Left lobe of liver (tissue), 2 donors: ENCODE data around the gene CGNL1. TPM values are rescaled to one million over a fixed set of nuclear protein-coding genes. Genes with fewer than 3 reads are reported as not detected.

ENCODE experiments used
- ATAC-seq: fragments of 200-7000 bp; cut with Tn5 transposase; one replicate; pipeline ENCODE4 v1.9.1; 2020; ENCODE audit warnings: mild to moderate bottlenecking, moderate library complexity
- DNase-seq: peaks from one replicate; pipeline ENCODE4 v3.0.0-alpha.2; 2020; ENCODE audit warnings: low spot score
- total RNA-seq: library from RNA; stranded (reverse); gene quantifications from one replicate; pipeline ENCODE4 v1.2.1, GENCODE V29; 2021
- donor health status: DM: no; HTN: no; CAD: no; lungs with moderate emphysema.
- donor health status: DM: no; HTN: yes; CAD: no.

CGNL1 gene, protein sequence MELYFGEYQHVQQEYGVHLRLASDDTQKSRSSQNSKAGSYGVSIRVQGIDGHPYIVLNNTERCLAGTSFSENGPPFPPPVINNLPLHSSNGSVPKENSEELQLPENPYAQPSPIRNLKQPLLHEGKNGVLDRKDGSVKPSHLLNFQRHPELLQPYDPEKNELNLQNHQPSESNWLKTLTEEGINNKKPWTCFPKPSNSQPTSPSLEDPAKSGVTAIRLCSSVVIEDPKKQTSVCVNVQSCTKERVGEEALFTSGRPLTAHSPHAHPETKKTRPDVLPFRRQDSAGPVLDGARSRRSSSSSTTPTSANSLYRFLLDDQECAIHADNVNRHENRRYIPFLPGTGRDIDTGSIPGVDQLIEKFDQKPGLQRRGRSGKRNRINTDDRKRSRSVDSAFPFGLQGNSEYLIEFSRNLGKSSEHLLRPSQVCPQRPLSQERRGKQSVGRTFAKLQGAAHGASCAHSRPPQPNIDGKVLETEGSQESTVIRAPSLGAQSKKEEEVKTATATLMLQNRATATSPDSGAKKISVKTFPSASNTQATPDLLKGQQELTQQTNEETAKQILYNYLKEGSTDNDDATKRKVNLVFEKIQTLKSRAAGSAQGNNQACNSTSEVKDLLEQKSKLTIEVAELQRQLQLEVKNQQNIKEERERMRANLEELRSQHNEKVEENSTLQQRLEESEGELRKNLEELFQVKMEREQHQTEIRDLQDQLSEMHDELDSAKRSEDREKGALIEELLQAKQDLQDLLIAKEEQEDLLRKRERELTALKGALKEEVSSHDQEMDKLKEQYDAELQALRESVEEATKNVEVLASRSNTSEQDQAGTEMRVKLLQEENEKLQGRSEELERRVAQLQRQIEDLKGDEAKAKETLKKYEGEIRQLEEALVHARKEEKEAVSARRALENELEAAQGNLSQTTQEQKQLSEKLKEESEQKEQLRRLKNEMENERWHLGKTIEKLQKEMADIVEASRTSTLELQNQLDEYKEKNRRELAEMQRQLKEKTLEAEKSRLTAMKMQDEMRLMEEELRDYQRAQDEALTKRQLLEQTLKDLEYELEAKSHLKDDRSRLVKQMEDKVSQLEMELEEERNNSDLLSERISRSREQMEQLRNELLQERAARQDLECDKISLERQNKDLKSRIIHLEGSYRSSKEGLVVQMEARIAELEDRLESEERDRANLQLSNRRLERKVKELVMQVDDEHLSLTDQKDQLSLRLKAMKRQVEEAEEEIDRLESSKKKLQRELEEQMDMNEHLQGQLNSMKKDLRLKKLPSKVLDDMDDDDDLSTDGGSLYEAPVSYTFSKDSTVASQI
- 42.9 TPM for total RNA-seq

GRCh38 chr15:57375827-57376695, at the start of gene CGNL1:
TSS of gene CGNL1 (plus strand) at chr15:57376505. CDS start at chr15:57438000, 61,495 bp downstream.
- ATAC-seq (peak; percentile 83), DNase-seq (peak; percentile 78)

DNA sequence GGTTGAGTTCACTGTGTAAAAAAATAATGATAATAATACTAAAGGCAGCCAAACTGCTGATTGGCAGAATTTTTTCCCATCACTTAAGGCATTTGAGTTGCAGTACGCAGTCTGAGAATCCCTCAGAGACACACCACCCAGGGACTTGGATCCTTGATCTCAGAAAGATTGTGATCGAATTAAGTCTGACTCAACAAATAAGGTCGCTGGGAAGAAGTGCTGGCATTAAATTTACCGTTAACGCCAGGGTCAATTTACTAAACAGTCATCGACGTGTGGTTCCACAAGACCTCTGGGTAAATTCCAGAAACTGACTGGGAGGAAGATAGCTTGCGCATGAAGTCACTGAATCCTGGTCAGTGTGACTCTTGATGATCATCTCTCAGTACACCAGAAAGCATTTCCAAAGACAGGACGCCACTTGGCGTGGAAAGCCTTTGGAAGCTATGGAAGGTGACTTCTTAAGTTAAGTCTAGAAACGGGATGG, 48.3 kb upstream of the CGNL1 start:
- no peak for ATAC-seq
- no peak for DNase-seq

- ATAC-seq = no peak
Measured at GRCh38 chr15:57328479-57328878, 47.8 kb upstream of the CGNL1 start.

DNA sequence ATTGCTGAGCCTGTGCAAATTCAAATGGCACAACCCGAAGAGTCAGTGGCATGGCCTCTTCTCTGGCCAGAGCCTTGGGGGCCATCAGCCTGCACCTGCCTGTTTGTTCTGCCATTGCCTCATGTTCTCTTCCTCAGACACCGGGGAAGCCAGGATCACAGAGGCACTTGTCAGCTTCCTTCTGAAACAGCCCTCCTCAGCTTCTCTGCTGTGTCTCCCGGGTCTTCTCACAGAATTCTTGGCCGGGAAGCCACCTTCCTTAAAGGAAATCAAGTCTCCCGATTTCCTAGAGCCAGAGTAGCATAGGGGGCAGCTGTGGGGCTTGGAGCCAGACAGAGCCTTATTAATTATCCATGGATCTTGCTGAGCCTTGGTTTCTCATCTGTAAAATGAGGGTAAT, 47.4 kb upstream of the CGNL1 start:
- ATAC-seq = no peak
- DNase-seq = no peak

More at GRCh38 chr15:57328479-57328878, 47.8 kb upstream of the CGNL1 start:
- DNase-seq = no peak

DNA sequence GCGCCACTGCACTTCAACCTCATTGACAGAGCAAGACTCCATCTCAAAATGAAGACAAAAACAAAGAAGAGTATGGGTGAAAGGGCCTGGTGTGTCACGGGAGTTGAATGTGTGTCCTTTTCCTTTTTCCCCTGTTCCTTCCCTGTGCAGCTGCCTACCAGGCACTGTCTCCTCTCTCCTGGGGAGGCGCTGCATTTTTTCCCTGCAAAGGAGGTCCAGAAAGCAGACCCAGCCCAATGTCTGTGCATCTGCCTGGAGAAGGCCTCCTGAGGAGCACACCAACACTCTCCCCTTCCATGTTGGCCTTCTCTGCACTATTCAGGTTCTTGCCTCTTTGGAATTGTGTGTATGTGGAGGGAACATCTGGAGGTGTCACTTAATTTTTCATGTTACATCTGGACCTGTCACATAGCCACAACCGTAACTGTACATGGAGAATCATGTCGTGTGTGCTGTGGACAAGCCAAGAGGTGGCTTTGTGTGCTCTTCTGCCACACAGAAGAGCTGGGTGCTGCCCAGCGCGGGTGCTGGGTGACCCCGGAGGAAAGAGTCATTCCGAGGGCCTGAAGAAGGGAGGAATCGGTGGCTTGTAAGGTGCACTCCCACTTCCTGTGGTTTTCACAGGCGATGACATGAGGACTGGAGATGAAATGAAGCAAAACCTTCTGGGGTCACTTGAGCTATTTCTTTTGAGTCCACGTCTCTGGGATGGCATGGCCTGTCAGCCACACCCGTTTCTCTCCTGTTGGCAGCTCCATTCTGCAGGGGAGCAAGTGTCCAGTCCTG, 46.5 kb upstream of the CGNL1 start:
- no peak for DNase-seq
- no peak for ATAC-seq

- DNase-seq (no peak), ATAC-seq (no peak)
Measured at GRCh38 chr15:57330619-57331340, 45.5 kb upstream of the CGNL1 start.

DNA sequence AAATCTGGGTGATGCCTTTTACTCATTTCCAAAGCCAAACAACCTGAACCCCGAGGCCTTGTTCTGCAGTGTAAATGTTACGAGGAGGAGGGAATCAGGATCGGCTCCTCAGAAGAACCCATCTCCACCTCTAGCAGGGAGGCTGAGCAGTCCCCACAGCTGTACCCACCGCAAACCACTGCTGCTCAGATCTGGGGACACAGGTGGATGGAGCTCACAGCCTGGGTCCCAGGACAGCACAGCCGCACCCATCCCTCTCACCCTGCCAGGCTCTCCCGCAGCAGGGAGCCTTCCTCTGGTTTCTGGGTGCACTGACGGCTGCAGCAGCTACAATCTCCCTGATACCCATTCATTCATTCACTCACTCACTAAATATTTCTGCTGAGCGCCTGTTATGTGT, 44.0 kb upstream of the CGNL1 start:
- ATAC-seq = no peak
- DNase-seq = no peak

GRCh38 chr15:57333487-57333886, 42.8 kb upstream of the CGNL1 start:
- no peak for DNase-seq
- ATAC-seq = no peak

GRCh38 chr15:57334257-57334656, 42.0 kb upstream of the CGNL1 start:
- ATAC-seq = peak; percentile 19

GRCh38 chr15:57335293-57335715, 41.0 kb upstream of the CGNL1 start:
- ATAC-seq = no peak
- DNase-seq = no peak

More at GRCh38 chr15:57334257-57334656, 42.0 kb upstream of the CGNL1 start:
- DNase-seq = no peak

- no peak for ATAC-seq
- no peak for DNase-seq
Measured at GRCh38 chr15:57335719-57336118, 40.6 kb upstream of the CGNL1 start.

DNA sequence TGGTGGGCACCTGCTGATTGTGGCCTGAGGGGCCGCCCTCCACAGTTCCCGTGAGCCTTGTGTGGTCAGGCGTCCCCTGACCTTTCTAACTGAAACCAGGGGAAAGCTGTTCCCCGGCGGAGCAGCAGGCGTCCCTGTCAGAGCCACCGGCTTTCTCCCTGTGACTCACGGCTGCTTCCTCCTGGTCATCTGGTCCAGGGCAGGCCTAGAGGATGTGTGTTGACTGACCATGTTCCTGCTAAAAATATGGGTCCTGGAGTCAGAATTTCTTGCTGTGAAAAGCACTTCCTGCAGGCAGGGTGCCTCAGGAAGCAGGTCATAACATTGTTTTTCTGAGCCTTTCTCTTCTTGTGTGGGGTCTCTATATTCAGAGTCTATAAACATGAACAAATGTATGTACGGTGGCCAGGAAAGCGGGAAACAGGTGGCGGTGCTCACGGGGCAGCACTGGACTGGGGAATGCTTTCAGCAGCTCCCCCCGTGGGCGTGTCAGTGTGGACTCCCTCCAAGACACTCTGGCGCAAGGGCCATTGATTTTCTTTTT, 38.4 kb upstream of the CGNL1 start:
- no peak for DNase-seq

GRCh38 chr15:57339321-57339720, 37.0 kb upstream of the CGNL1 start:
- ATAC-seq (no peak), DNase-seq (no peak)

More for the DNA sequence above, 38.4 kb upstream of the CGNL1 start:
- peak; percentile 22 for ATAC-seq

- ATAC-seq (peak; percentile 92), DNase-seq (peak; percentile 56)
Measured at GRCh38 chr15:57340682-57341259, 35.5 kb upstream of the CGNL1 start.

GRCh38 chr15:57343048-57343447, 33.3 kb upstream of the CGNL1 start:
- DNase-seq = no peak
- no peak for ATAC-seq

DNA sequence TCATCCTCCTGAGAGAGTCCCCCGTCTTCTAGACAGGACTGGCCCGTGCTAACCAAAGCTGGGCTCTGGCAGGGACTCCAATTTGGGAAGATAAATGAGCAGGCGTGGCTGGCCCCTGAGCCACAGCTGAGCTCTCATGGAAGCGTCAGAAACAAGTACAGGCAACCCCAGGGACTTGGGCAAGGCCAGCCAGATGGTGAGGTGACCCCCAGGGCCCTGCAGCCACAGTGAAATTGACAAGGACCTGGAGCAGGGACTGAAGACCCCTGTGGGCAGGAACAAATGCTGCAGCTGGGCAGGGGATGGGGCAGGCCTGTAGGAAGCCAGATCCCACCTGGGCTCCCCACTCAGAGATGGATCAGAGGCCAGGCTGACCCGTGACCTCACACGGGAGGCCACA, 32.8 kb upstream of the CGNL1 start:
- ATAC-seq = no peak
- DNase-seq = no peak

DNA sequence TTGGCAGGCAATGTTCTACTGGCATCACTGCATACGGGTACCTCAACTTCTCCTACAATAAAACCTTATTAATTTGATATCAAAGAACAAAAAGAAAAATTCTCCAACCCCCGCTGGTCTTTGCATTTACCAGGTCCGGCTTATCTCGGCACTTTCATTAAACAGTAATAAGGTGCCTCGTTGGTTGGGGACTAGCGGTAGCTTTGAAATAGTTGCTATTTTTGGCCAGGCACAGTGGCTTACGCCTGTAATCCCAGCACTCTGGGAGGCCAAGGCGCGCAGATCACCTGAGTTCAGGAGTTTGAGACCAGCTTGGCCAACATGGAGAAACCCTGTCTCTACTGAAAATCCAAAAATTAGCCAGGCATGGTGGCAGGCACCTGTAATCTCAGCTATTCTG, 32.0 kb upstream of the CGNL1 start:
- DNase-seq (no peak), ATAC-seq (no peak)

- ATAC-seq (peak; percentile 65), DNase-seq (no peak)
Measured at GRCh38 chr15:57345584-57345983, 30.7 kb upstream of the CGNL1 start.
